ENCODE results near the gene WTAP.
"Not testable (repeated sequence)": the region's sequence is repeated elsewhere in the genome, so short reads cannot be mapped to it uniquely, and the experiment has no call there.

The WTAP gene

GRCh38 chr6:159745081-159745480 is 17.8 kb downstream of the WTAP start:
- DNase-seq, result no peak
- H3K27me3 ChIP-seq, result no peaks in the 10 kb centered on the region
- H3K4me1 ChIP-seq, result no peaks in the 10 kb centered on the region
- no peak overlapping the region for H3K4me3 ChIP-seq (ENCODE audit: low read depth, low read length)
- H3K9me3 ChIP-seq, result no peaks in the 10 kb centered on the region
- peaks cover 81% of the 10 kb centered on the region for H3K36me3 ChIP-seq
- no peak for TF ChIP-seq CTCF (IDR thresholded peaks at IDR 0.05; ENCODE audit: low read depth, low read length)

- no peaks in the 10 kb centered on the region for H3K9me3 ChIP-seq
- H3K27me3 ChIP-seq, result no peaks in the 10 kb centered on the region
- no peak for DNase-seq
- no peaks in the 10 kb centered on the region for H3K4me1 ChIP-seq
- no peak for TF ChIP-seq CTCF (IDR thresholded peaks at IDR 0.05; ENCODE audit: low read depth, low read length)
- no peak overlapping the region for H3K4me3 ChIP-seq (ENCODE audit: low read depth, low read length)
- H3K36me3 ChIP-seq, result peaks cover 75% of the 10 kb centered on the region
Measured at GRCh38 chr6:159746759-159747158, 19.5 kb downstream of the WTAP start.

- not testable (repeated sequence) for DNase-seq; H3K27me3 ChIP-seq; H3K9me3 ChIP-seq; H3K4me3 ChIP-seq (ENCODE audit: low read depth, low read length); H3K4me1 ChIP-seq
- H3K36me3 ChIP-seq, result peaks cover 75% of the 10 kb centered on the region
Measured at GRCh38 chr6:159748127-159748526, 20.8 kb downstream of the WTAP start.

DNA sequence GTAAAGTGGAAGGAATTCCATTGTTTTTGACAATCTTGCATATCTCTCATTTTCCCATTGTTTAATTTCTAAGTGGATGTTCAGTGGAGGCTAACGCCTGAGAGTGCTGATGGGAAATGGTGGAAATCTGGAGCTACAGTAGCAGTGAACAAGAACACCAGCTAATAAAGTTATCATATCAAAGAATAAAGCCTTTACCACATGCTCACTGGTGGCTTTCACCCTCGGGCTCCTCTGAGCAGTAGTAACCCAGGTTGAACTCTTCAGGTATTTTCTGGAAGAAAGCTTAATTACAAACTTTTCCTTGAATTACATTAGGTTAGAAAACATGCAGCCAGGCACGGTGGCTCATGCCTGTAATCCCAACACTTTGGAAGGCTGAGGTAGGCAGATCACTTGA is 24.1 kb downstream of the WTAP start:
- no peak overlapping the region for H3K4me3 ChIP-seq (ENCODE audit: low read depth, low read length)
- H3K36me3 ChIP-seq, result peaks cover 69% of the 10 kb centered on the region
- TF ChIP-seq CTCF (IDR thresholded peaks at IDR 0.05; ENCODE audit: low read depth, low read length), result no peak
- no peaks in the 10 kb centered on the region for H3K9me3 ChIP-seq
- no peak for DNase-seq
- H3K4me1 ChIP-seq, result no peaks in the 10 kb centered on the region
- no peaks in the 10 kb centered on the region for H3K27me3 ChIP-seq

DNA sequence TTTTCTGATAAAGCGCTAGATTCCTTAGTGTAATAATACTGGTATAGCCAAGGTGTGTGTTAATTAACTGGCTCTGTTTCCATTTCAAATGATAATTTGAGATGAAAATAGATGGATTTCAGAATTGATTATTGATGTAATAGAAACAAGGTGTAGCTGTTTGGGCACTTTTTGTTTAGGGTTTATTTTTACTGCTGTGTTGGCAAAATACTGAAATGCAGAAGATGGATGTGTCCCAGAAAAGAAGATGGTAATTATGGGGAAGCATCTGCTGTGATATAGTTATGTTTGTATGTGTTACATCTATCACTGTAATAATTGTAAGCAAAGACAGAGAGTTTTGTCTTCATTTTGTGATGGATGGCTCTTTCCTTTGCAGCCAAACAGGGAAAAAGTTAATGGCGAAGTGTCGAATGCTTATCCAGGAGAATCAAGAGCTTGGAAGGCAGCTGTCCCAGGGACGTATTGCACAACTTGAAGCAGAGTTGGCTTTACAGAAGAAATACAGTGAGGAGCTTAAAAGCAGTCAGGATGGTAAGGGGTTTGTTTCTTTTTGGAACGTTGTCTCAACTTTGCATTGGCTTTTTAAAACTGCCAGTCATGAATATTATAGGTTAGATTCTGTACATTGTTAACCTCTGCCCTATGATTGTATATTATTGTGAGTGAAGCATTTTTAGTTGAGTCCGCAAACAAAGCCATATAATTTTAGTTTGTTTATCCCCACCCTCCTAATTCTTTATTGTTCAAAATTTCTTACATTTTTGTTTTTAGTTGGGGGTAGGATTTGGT is 26.0 kb downstream of the WTAP start:
- Histone ChIP-seq H3K36me3 (peaks cover 60% of the 10 kb centered on the region), H3K27me3 (no peaks in the 10 kb centered on the region), H3K9me3 (no peaks in the 10 kb centered on the region), H3K4me1 (no peaks in the 10 kb centered on the region), H3K4me3 (ENCODE audit: low read depth, low read length) (no peak overlapping the region)
- no peak for DNase-seq
- TF ChIP-seq CTCF (IDR thresholded peaks at IDR 0.05; ENCODE audit: low read depth, low read length), result no peak

DNA sequence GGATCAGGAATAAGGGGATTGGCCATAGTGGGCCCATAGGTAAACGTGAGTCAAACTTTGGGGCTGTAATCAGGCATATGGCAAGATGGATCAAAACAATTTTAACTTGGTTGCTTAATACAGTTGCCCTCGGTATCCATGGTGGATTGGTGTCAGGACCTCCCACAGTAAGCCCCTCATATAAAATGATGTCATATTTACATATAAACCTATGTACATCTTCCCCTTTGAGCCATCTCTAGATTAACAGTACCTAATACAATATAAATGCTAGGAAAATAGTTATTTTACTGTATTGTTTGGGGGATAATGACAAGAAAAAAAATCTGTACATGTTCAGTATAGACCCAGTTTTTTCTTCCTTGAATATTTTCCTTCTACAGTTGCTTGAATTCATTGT is 27.1 kb downstream of the WTAP start:
- peaks cover 60% of the 10 kb centered on the region for H3K36me3 ChIP-seq
- TF ChIP-seq CTCF (IDR thresholded peaks at IDR 0.05; ENCODE audit: low read depth, low read length), result no peak
- no peaks in the 10 kb centered on the region for H3K9me3 ChIP-seq

More for the DNA sequence above, 27.1 kb downstream of the WTAP start:
- no peak overlapping the region for H3K4me3 ChIP-seq (ENCODE audit: low read depth, low read length)
- no peak for DNase-seq
- no peaks in the 10 kb centered on the region for H3K27me3 ChIP-seq
- H3K4me1 ChIP-seq, result no peaks in the 10 kb centered on the region

Measured in BE2C (cell line).